Germinal center (tissue), 1 donor: ENCODE data around the gene CWF19L1.

Experiments used
- DNase-seq: peaks from one replicate; pipeline ENCODE4 v3.0.0; 2012; ENCODE audit warnings: mixed read lengths, low spot score

Gene CWF19L1

GRCh38 chr10:100182908-100183307, 84.5 kb downstream of the CWF19L1 start:
- DNase-seq: no peak
